A673 (cell line): ENCODE results near the gene RAB9B.

Experiments used
- CTCF ChIP-seq: fragments of 300-800, 200-600 bp; sonication (generic); conservative IDR thresholded peaks from 2 replicates; pipeline ENCODE4 v1.5.1; 2017; ENCODE audit warnings: low read depth, mild to moderate bottlenecking, antibody characterized with exemption, low read length, moderate library complexity, mixed read lengths
- EZH2 ChIP-seq: fragments of 200-600 bp; sonication (generic); IDR thresholded peaks from 2 replicates; pipeline ENCODE4 v1.6.1; 2017; ENCODE audit warnings: borderline replicate concordance, low read depth, mild to moderate bottlenecking, mixed read lengths, antibody characterized with exemption, low read length; ENCODE audit not compliant: poor library complexity, severe bottlenecking

GRCh38 chrX:103845165-103845653, 13.2 kb upstream of the RAB9B start:
- no peak for TF ChIP-seq EZH2
- TF ChIP-seq CTCF = peak; percentile 80
